Measurements from ENCODE around the gene SLC16A12. TPM values are rescaled to one million over a fixed set of nuclear protein-coding genes. Genes with fewer than 3 reads are reported as not detected.
A peak's percentile ranks its signal among the peaks of the same experiment; 100 is the strongest.

SLC16A12 gene
- total RNA-seq, 1 donor from 2014 or later: not detected

DNA sequence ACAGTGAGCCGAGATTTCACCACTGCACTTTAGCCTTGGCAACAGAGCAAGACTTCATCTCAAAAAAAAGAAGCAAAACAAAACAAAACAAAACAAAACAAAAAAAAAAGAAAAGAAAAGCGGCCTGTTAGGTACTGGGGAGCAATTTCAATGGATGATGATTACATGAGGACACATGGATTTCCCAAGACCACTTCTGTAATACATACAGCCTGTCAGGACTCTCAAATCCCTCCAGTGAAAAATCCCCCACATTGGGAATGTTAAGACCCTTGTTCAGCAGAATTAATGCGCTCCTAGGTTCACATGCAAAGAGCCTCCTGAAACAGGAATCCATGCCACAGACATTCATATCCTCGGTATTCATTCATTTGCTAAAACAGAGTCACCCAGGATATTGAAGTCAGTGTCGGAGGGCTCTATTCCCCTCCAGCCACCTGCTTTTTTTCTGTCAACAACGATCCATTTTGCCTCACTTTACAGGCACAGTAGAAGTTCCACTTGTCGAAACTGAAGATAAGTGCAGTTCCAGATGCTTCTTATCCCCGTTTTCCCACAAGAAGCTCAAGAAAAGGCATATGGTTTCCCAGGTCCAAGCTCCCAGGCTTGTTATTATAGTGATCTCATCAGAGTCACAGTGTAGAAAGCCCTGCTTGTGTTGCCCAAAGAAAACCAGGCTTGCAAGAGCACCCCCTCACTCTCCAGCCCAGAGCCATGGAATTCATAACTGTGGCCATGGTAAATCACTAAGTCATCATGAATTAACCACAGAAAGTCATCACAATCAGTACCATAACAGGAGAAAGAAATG, 20.2 kb downstream of the SLC16A12 start:
- no peak for DNase-seq (ENCODE audit: low read depth in 2 of 2)

DNA sequence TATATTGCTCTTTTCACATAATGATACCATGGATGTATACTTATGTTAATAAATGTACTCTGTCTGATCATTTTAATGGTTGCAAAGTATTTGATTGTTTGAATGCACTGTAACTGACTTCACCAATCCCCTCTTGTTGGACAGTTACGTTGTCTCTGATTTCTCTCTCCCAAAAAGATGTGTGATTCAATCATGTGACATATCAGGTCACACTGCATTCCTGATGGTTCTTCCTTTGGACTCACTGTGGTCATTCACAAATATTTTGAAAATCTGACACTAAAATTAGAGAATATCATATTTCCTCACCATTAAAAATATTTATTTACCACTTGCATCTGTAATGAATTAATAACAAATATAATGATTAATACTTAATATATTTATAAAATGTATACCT, 22.2 kb downstream of the SLC16A12 start:
- DNase-seq (ENCODE audit: low read depth in 2 of 2): no peak

DNA sequence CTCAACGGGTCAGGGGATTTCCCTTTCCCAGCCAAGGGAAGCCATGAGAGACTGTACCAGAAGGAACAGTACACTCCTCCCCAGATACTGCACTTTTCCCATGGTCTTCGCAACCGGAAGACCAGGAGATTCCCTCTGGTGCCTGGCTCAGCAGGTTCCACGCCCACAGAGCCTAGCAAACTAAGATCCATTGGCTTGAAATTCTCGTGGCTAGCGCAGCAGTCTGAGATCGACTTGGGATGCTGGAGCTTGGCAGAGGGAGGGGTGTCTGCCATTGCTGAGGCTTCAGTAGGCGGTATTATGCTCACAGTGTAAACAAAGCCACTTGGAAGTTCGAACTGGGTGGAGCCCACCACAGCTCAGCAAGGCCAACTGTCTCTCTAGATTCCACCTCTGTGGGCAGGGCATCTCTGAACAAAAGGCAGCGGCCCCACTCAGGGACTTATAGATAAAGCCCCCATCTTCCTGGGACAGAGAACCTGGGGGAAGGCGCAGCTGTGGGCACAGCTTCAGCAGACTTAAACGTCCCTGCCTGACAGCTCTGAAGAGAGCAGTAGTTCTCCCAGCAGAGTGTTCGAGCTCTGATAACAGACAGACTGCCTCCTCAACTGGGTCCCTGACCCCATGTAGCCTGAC, 29.6 kb downstream of the SLC16A12 start:
- DNase-seq (ENCODE audit: low read depth in 2 of 2): no peak

DNA sequence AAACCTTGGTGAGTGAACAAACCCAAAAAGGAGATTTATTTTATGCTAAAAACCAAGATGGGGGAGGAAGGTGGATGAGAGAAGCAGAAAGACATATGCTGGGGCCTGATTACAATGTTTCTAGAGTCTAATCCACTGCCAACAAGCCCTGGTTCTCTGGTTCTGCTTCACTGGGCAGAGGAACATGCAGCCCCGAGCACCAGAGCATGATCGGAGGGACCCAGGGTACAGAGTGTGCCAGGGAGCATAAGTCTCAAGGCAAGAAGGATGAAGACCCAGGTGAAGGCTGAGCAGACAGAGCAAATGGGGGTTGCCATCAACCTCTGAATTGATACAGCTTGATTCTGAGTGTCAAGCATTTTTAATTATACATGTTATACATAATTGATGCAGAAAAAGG, 30.7 kb downstream of the SLC16A12 start:
- no peak for DNase-seq (ENCODE audit: low read depth in 2 of 2)

DNA sequence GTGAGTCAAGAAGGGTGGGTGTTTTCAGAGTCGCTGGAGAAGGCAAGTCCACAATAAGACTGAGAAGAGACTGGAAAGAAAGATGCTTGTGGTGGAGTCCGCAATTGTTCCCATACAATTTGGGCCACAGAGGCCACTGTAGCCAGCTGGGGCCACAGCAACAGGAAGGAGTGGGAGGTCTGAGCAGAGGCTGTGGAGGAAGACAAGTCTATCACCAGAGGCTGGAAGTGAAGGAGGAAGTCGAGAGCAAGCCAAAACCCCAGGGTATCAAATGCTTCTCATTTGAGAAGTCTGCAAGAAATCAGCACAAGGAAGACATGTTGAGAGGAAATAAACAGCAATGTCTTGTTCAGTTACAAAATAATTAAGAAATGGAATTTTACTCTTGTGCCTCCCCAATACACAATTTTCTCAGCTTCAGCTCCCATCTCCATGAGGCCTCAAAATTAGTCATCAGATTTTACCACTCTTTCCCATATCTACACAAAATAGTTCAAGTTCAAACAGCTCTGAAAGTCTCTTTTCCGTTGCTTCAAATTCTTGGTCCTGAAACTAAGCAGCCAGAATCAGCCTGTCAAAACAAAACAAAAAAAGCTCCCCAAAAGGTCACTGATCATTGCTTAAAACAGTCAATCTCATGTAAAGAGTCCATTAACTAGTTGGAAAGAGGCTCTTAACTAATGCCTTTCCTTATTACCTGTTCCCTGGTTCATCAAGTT, 31.6 kb downstream of the SLC16A12 start:
- no peak for DNase-seq (ENCODE audit: low read depth in 2 of 2)

DNA sequence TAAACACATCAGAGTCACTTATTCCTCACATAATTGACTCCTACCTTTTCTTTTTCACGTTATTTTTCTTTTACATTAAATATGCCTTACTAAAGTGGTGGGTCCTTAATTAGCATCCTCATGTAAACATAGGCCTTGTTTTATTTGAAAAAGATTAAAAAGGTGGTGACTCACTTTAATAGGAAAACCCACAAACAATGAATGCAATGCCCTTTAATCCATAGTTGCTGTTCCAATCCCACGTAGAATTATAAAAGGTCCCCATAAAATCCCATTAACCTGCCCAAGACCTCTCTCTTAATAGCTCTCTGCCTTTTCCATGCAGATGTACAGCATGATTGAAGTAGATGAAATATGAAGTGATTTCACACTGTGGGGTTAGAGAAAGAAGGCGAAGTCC, 32.2 kb downstream of the SLC16A12 start:
- DNase-seq (ENCODE audit: low read depth in 2 of 2): no peak

DNA sequence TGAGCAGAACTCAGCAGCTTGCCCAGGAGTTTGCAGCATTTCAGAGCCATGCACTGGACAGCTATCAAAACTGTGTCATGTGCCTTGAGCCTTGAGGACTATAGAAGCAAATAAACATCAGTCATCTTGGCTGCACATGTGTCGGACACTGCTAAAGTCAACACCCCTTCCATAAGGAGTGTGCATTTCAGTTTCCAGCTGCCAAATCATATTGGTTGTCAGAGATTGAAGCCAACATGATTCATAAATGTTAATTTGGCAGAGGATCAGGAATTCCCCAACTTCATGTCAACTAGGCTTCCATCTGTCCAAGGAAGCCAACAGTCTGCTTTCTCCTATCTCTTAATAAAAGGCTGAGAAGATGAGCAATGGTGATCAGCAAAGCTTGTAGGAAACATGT, 32.8 kb downstream of the SLC16A12 start:
- no peak for DNase-seq (ENCODE audit: low read depth in 2 of 2)

DNA sequence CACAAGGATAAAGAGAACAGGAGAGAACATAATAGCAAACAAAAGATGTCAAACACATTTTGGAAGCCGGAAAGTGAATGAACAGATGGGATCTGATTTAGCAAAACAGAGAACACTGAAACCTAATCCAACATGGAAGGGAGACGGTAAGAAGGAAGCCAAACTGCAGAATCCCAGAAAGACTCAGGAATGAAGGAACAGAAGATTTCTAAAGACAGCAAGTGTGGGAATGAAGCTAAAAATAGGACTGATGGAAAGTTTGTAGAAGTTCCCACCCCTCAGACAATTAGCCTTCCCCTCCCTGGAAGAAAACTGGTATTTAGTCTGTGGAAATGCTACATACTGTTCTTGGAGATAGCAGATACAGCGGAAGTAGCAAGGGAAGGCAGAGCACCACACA, 40.8 kb downstream of the SLC16A12 start:
- no peak for DNase-seq (ENCODE audit: low read depth in 2 of 2)

DNA sequence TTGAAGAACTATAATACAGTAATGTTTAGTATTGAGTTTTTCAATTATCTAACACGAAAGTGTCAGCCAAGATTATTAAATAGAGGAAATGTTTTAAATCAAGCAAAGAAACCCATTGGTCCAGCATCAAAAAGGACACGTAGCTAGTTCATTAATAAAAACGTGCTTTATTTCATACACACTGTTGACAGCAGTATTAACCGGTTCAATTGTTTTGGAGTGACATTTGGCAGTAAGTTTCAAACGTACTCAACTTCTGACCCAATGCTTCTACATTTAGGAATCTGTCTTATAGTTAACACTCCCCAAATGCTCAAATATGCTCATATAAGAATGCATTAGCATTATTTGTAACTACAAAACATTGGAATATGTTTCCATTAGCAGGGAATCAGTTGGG, 41.3 kb downstream of the SLC16A12 start:
- DNase-seq (ENCODE audit: low read depth in 2 of 2): no peak

DNA sequence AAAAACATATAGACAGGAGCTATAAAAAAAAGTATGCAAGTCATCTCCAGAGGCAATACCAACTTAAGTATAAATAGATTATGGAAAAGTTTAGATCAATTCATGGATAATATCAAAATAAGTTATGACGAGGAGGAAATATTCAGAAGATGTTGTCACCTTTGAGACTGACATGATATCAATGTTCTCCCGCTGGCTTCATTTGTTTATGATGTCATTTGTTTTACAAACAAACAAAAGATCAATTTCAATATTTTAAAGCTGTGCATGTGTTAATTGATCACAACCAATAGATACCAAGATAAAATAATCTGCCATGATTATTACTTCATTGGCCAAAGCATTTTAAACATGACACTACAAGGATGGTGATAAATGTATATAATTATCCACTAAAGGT, 43.5 kb downstream of the SLC16A12 start:
- no peak for DNase-seq (ENCODE audit: low read depth in 2 of 2)

DNA sequence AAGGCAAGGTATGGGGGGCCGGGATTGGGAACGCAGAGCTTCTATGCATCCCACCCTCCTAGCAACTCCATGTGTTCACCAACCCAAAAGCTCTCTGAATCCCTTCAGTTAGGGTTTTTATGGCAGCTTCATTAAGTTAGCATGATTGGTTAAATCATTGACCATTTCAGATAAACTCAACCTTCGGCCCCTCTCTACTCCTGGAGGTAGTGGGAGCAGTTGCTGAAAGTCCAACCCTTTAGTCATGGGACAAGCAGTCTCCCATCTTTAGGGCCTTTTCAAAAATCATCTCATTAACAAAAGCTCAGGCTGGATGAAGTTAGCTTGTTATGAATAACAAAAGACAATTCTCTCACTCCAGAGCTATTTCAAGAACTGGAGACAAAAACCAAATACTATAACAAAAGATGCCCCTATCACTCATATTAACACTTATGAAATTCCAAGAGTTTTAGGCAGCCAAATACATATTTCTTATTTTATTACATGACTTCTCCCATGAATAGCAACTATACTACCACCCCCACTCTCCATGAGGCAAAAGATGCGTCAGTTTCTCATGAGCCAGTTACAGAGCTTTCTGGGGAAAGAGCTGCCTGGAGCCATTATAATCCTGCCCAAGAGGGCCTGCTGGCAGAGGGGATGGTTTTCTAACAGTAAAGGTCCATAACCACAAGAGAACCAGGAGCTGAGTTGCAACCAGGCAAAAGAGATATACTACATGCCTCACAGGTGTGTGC, 44.6 kb downstream of the SLC16A12 start:
- DNase-seq (ENCODE audit: low read depth in 2 of 2): no peak

DNA sequence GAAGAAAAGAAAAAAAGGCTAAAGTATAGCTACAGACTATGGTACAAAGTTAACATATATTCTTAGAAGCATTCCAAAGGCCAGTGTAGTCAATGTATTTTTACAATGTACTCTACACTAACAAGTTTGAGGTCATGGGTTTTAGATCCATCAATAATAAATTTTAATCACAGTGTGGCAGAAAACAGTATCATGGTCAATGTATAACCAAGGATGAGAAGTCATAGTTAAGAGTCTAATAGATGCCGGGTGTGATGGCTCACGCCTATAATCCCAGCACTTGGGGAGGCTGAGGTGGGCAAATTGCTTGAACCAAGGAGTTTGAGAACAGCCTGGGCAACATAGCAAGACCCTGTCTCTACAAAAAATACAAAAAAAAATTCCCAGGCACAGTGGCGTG, 53.1 kb downstream of the SLC16A12 start:
- no peak for DNase-seq (ENCODE audit: low read depth in 2 of 2)

DNA sequence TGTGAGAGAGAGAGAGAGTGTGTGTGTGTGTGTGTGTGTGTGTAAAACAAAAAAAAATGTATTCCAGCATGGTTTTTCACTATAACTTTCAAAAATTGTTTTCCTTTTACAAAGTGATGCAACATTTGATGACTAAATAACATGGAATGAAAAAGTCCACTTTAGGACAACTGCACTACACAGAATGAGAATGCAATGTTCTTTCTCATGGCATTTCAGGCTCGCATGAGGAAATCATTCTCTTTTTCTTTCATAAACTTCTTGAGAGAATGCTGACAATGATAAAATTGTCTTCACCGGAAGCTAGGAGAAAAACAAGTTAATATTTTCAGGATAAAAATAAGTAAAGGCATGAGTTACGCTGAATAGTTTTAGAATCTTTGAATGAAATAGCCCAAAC, 53.7 kb downstream of the SLC16A12 start:
- DNase-seq (ENCODE audit: low read depth in 2 of 2): peak; percentile 34 to 43

DNA sequence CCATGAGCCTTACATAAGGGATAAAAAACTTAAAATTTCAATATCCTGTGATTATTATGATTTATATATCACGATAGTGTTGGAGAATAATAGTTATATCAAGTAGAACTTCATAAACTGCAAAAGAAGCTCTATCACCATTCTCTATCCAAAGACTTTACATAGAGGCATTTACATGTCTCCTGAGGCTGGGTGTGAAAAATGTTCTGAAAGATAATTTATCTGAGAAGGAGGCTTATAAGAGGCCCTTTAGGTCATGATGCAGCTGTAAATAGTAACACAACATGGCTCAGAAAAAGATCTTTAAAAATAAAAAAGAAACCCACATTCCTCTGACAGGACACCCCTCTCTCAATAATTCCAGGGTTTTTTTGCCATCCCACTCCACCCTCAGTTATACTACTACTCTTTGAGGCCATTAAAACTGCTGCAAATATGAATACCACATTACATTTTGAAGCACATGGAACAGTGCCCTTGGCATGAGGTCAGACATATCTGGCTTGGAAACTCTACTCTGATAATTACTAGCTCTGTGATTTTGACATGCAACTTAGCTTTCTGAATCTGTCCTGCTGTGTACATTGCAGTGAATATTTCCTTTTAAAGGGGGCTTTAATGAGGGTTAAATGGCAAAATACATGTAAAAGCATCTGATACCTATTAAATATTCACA, 55.5 kb downstream of the SLC16A12 start:
- no peak for DNase-seq (ENCODE audit: low read depth in 2 of 2)

DNA sequence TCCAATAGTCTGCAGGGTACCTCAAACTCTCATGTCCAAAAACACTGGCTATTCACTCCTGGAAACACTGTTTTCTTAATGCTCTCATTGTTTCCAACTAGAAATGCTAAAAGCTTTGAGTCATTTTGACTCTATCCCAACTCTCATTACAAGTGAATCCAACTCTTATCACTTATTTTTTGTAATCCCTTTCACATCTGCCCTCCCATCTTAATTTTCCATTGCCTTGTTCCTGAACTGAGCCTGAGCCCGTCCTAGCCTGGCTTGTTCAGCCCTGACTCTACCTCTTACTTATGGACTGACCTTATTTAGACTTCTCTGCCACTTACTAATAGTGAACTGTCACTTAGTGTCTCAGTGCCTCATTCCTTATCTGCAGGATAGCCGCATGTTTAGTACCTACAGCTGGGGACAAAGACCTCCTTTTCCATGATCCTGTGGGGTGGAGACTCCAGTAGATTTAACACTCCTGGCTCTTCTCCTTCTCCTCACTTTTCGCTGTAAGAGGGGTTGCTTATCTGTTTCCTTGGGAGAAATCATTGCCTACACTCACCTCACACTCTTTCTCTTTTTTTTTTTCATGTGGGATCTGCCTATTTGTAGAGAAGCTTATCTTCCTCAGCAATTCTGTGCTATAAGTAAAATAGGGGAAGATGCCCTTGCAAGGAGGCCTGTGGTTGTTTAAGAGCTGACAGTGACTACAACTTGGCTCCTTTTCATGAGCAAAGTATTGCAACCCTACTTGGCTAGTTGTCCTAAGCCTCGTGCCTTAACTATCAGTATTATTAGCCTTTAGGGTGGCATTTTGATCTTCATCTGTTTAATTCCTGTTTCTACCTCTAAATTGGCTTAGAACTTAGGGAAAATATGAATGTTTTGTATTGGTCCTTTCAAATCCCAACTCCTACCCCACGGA, 56.4 kb downstream of the SLC16A12 start:
- DNase-seq (ENCODE audit: low read depth in 2 of 2): no peak

DNA sequence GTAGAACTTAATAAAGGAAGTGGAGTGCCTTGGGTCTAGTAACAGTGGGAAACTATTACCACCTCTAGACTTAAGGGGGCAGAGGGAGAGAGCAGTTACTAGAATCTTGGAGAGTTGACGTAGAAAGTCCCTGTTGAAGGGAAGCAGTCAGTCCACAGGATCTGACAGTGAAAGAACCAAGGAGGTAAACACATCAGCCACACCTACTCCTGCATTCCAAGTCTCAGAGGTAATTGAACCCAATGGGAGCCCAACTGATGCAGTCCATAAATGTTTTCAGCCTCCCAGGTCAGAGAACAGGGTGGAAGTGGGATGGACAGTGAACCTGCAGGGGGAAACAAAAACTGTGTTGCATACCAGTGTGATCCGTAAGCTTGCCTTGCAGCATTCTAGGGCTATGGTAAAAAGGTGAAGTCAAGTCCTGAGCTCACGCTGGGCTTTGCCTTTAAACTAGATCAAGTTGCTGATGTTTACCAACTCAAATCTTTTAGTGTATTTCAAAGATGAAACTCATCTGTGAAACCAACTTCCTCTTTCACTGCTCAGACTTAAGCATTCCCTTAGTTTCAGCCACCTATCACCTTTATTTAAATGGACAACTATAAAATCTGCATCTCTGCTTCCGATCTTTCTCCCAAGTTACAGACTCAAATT, 57.2 kb downstream of the SLC16A12 start:
- no peak for DNase-seq (ENCODE audit: low read depth in 2 of 2)

DNA sequence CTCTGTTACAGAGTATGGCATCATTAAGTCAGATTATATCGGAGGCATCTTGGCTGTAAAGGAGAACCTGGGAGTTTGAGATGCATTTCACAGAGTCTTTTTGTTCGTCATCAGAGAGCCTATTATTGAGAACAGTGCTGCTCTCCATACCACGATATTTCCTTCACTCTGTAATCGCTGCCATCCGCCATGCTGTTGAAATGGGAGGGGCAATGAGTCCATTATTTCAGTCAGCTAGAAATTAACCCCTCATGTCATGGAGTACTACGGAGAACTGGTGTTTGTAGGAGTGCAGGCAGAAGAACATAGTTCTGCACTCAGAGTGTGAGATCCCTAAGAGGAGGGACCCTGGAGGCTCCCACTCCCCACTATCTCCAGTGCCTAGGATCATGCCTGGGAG, 59.2 kb downstream of the SLC16A12 start:
- DNase-seq (ENCODE audit: low read depth in 2 of 2): no peak

DNA sequence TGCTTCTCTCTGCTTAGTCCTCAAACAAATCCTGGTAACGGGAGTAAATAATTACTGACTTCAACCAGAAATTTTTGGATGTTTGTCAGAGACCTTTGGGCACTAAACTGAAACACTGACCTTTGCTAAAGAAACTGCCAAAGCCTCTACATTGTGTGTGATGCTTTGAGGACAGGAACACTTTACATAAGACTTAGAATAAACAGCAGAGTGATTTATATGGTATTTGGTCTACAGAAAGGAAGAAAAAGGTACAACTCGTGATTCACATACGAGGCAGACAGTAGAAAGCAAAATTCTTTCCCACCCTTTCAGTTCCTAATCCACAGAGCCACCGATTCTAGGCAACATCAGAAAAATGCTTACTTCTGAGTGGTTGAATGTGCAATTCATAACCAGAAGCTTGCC, 59.8 kb downstream of the SLC16A12 start:
- no peak for DNase-seq (ENCODE audit: low read depth in 2 of 2)

DNA sequence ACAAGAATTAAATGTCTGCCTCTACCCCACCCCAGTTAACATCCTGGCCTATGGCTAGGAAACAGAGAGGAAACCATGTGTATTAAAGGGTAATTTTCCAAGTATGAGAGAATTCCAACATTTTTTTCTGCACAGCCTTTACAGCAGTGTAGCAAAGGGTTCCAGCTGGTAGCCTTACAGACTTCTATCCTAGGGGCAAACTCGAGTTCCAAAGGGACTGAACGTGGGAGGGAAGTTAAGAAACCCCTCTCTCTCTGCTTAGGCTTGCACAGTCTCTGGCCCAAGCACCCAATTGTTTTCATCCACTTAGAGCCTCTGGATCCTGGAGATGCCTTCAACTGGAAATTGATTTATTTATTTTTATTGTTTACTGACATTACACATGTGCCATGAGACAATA, 60.3 kb downstream of the SLC16A12 start:
- DNase-seq (ENCODE audit: low read depth in 2 of 2): no peak

DNA sequence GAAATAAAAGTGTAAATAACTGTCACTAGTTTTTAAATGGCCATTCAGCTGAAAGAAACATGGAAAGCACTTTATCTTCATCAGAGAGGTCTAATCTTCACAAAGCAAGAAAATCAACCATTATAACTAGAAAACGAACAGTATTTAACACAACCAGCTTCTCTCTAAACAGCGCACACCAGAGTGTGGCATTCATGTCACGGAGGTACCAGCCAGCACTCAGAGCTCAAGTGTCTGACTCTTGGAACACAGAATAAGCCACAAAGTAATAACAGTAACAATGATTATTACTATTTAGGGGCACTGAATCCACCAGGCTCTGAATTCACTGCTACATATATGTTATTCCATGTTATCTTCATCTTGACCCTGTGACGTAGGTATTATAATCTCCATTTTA, 60.9 kb downstream of the SLC16A12 start:
- no peak for DNase-seq (ENCODE audit: low read depth in 2 of 2)
